Astrocyte (in vitro differentiated cells and primary cell): ENCODE data around the gene FRA10AC1. TPM values are rescaled to one million over a fixed set of nuclear protein-coding genes. Genes with fewer than 3 reads are reported as not detected.

ENCODE experiments used
- DNase-seq: peaks from one replicate; pipeline ENCODE4 v3.0.0-alpha.2; 2010; ENCODE audit warnings: low read depth
- FAIRE-seq: peaks from 2 replicates; lab custom pipeline; 2011; peaks lifted over from hg19 to GRCh38; lab: Jason Lieb, UNC
- H2AFZ ChIP-seq: 2 replicates; pipeline ENCODE4 v1.6.0; 2012; ENCODE audit warnings: low read depth, low read length, inconsistent platforms
- H3K27ac ChIP-seq: 2 replicates; pipeline ENCODE4 v1.5.1; 2011; ENCODE audit warnings: low read depth, low read length, inconsistent platforms
- H3K27me3 ChIP-seq: 2 replicates; pipeline ENCODE4 v1.6.0; 2011; ENCODE audit warnings: low read length, inconsistent platforms; ENCODE audit not compliant: insufficient read depth
- H3K36me3 ChIP-seq: 2 replicates; pipeline ENCODE4 v1.5.1; 2011; ENCODE audit warnings: low read length, inconsistent platforms; ENCODE audit not compliant: insufficient read depth
- H3K4me1 ChIP-seq: 2 replicates; pipeline ENCODE4 v1.5.1; 2011; ENCODE audit warnings: low read length, inconsistent platforms; ENCODE audit not compliant: insufficient read depth
- H3K4me2 ChIP-seq: 2 replicates; pipeline ENCODE4 v1.6.0; 2012; ENCODE audit warnings: low read length, inconsistent platforms
- H3K4me3 ChIP-seq: 2 replicates; pipeline ENCODE4 v1.5.1; 2011; ENCODE audit warnings: low read depth, mild to moderate bottlenecking, low read length, inconsistent platforms; ENCODE audit not compliant: insufficient read depth
- H3K79me2 ChIP-seq: 2 replicates; pipeline ENCODE4 v1.6.0; 2012; ENCODE audit warnings: mild to moderate bottlenecking, low read length, inconsistent platforms; ENCODE audit not compliant: insufficient read depth
- H3K9ac ChIP-seq: 2 replicates; pipeline ENCODE4 v1.6.0; 2012; ENCODE audit warnings: mild to moderate bottlenecking, low read length, inconsistent platforms
- H3K9me3 ChIP-seq: 2 replicates; pipeline ENCODE4 v1.5.1; 2012; ENCODE audit warnings: low read depth, mild to moderate bottlenecking, low read length, inconsistent platforms; ENCODE audit not compliant: insufficient read depth
- H4K20me1 ChIP-seq: 2 replicates; pipeline ENCODE4 v1.6.0; 2012; ENCODE audit warnings: low read length, inconsistent platforms; ENCODE audit not compliant: insufficient read depth
- H3K27ac Mint-ChIP-seq: one replicate; pipeline ENCODE4 v1.8.0; 2021; ENCODE audit warnings: mild to moderate bottlenecking, mixed read lengths; ENCODE audit not compliant: unreplicated experiment
- H3K27me3 Mint-ChIP-seq: one replicate; pipeline ENCODE4 v1.8.0; 2021; ENCODE audit warnings: low read depth, mixed read lengths; ENCODE audit not compliant: unreplicated experiment
- H3K36me3 Mint-ChIP-seq: one replicate; pipeline ENCODE4 v1.8.0; 2021; ENCODE audit warnings: low read depth, mixed read lengths; ENCODE audit not compliant: unreplicated experiment
- H3K4me1 Mint-ChIP-seq: one replicate; pipeline ENCODE4 v1.8.0; 2021; ENCODE audit warnings: low read depth, mixed read lengths; ENCODE audit not compliant: unreplicated experiment
- H3K4me3 Mint-ChIP-seq: one replicate; pipeline ENCODE4 v1.8.0; 2021; ENCODE audit warnings: mild to moderate bottlenecking, moderate library complexity, mixed read lengths; ENCODE audit not compliant: unreplicated experiment
- H3K9me3 Mint-ChIP-seq: one replicate; pipeline ENCODE4 v1.8.0; 2021; ENCODE audit warnings: mild to moderate bottlenecking, mixed read lengths; ENCODE audit not compliant: unreplicated experiment
- CTCF ChIP-seq: IDR thresholded peaks from 2 replicates; pipeline ENCODE4 v1.5.1; 2011; ENCODE audit warnings: low read depth, mild to moderate bottlenecking, inconsistent platforms, low read length, moderate library complexity; ENCODE audit not compliant: insufficient read depth
- EZH2 ChIP-seq: IDR thresholded peaks from 2 replicates; pipeline ENCODE4 v1.6.1; 2012; ENCODE audit warnings: mild to moderate bottlenecking, low read length, inconsistent platforms; ENCODE audit not compliant: insufficient read depth
- total RNA-seq: library from RNA; stranded (reverse); gene quantifications from 2 replicates; pipeline ENCODE4 v1.2.1, GENCODE V29; 2021

The FRA10AC1 gene
- total RNA-seq, 1 donor from 2014 or later = 13.2 TPM

DNA sequence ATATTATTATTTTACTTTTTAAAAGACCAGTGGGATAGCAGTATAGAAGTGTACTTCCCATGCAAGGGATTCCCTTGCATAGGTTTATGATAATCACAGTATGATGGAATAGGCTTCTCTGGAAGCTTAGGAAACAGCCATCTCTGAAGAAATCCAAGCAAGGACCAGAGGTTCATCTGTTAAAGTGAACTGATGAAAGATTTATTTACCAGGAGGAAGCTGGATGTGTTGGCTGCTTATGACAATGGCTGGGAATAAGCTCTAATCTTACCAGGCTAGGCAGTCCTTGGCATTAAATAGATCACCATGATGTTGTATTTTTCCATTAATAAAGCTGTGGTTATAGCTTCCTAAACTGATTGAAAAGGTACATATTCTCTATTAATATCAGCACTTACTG lies 32.0 kb downstream of the FRA10AC1 start:
- Histone ChIP-seq H3K9ac (no peak overlapping the region), H3K79me2 (no peaks in the 10 kb centered on the region), H3K36me3 (peaks cover 33% of the 10 kb centered on the region), H3K4me2 (no peak overlapping the region), H3K4me3 (no peak overlapping the region), H3K27me3 (no peaks in the 10 kb centered on the region), H4K20me1 (no peaks in the 10 kb centered on the region), H2AFZ (no peak overlapping the region), H3K27ac (no peak overlapping the region), H3K4me1 (no peaks in the 10 kb centered on the region), H3K9me3 (no peaks in the 10 kb centered on the region)
- DNase-seq = no peak
- Mint-ChIP-seq H3K9me3 (no peaks in the 10 kb centered on the region), H3K4me1 (no peaks in the 10 kb centered on the region), H3K27me3 (no peaks in the 10 kb centered on the region), H3K36me3 (peaks cover 5% of the 10 kb centered on the region), H3K27ac (no peak overlapping the region), H3K4me3 (no peak overlapping the region)
- TF ChIP-seq CTCF = no peak
- TF ChIP-seq EZH2 = no peak
- FAIRE-seq = no peak

- no peak for TF ChIP-seq EZH2
- no peak for TF ChIP-seq CTCF
- no peaks in the 10 kb centered on the region for H3K27me3 ChIP-seq
- Mint-ChIP-seq H3K27ac (no peak overlapping the region), H3K27me3 (no peaks in the 10 kb centered on the region), H3K4me1 (no peaks in the 10 kb centered on the region), H3K36me3 (peaks cover 5% of the 10 kb centered on the region), H3K9me3 (no peaks in the 10 kb centered on the region), H3K4me3 (no peak overlapping the region)
- H3K4me3 ChIP-seq = no peak overlapping the region
- no peak overlapping the region for H3K9ac ChIP-seq
- H3K4me1 ChIP-seq = no peaks in the 10 kb centered on the region
- DNase-seq (no peak), FAIRE-seq (no peak)
- H3K27ac ChIP-seq = no peak overlapping the region
- no peaks in the 10 kb centered on the region for H3K9me3 ChIP-seq
- H3K4me2 ChIP-seq = no peak overlapping the region
- peaks cover 33% of the 10 kb centered on the region for H3K36me3 ChIP-seq
- H4K20me1 ChIP-seq = no peaks in the 10 kb centered on the region
- H2AFZ ChIP-seq = no peak overlapping the region
- no peaks in the 10 kb centered on the region for H3K79me2 ChIP-seq
Observed at GRCh38 chr10:93667795-93668194, 34.6 kb downstream of the FRA10AC1 start.

GRCh38 chr10:93666030-93666429 lies 36.4 kb downstream of the FRA10AC1 start:
- H3K4me3 Mint-ChIP-seq = no peak overlapping the region
- H3K9ac ChIP-seq = no peak overlapping the region

More at GRCh38 chr10:93666030-93666429, 36.4 kb downstream of the FRA10AC1 start:
- Histone ChIP-seq H3K4me2 (no peak overlapping the region), H3K27me3 (no peaks in the 10 kb centered on the region), H2AFZ (no peak overlapping the region), H3K9me3 (no peaks in the 10 kb centered on the region), H4K20me1 (no peaks in the 10 kb centered on the region), H3K79me2 (no peaks in the 10 kb centered on the region), H3K4me1 (no peaks in the 10 kb centered on the region), H3K36me3 (peaks cover 29% of the 10 kb centered on the region), H3K4me3 (no peak overlapping the region), H3K27ac (no peak overlapping the region)
- TF ChIP-seq EZH2 = no peak
- Mint-ChIP-seq H3K36me3 (peaks cover 5% of the 10 kb centered on the region), H3K27ac (no peak overlapping the region), H3K9me3 (no peaks in the 10 kb centered on the region), H3K27me3 (no peaks in the 10 kb centered on the region), H3K4me1 (no peaks in the 10 kb centered on the region)
- DNase-seq (no peak), FAIRE-seq (no peak)
